OCI-LY3 (cell line): Measurements from ENCODE around the gene ATXN1L.

Experiments used
- CTCF ChIP-seq: fragments of 200-600, 300-600 bp; sonication (generic); IDR thresholded peaks from 2 replicates; pipeline ENCODE4 v1.5.1; 2014; ENCODE audit warnings: antibody characterized with exemption, low read length, low read depth
- EZH2phosphoT487 ChIP-seq: fragments of 200-600 bp; shearing (Covaris generic); IDR thresholded peaks from 2 replicates; pipeline ENCODE4 v1.6.1; 2018; ENCODE audit warnings: antibody characterized with exemption, mixed run types, low read depth

GRCh38 chr16:71808593-71809459 lies 37.0 kb upstream of the ATXN1L start, which contains the start of gene AP1G1:
- TF ChIP-seq CTCF (no peak), EZH2phosphoT487 (no peak)
